Upper lobe of left lung (tissue), 4 donors: ENCODE results near the gene ARHGEF39.

Experiments
- CTCF ChIP-seq, 6 experiments: fragments of 450-650 bp in 4 of 6; fragments of 200-600 bp in 2 of 6; sonication (generic) in 2 of 6; IDR thresholded peaks; one replicate each; pipeline ENCODE4 v1.5.1; 2016 to 2019; ENCODE audit warnings: antibody characterized with exemption in 6 of 6
- EP300 ChIP-seq, 4 donors: sonication (generic); formaldehyde crosslinking; IDR thresholded peaks; one replicate each; pipeline ENCODE4 v1.5.1; 2017; ENCODE audit warnings: antibody characterized with exemption in 4 of 4, control low read depth in 2 of 4
- POLR2A ChIP-seq, 4 donors: fragments of 450-650 bp; IDR thresholded peaks; one replicate each; pipeline ENCODE4 v1.5.1; 2016 to 2017; ENCODE audit warnings: antibody characterized with exemption in 4 of 4, mild to moderate bottlenecking in 2 of 4
- POLR2AphosphoS5 ChIP-seq, 2 donors: sonication (generic); formaldehyde crosslinking; IDR thresholded peaks; one replicate each; pipeline ENCODE4 v1.5.1; 2017; ENCODE audit warnings: antibody characterized with exemption in 2 of 2

GRCh38 chr9:35690614-35691333, 25.8 kb upstream of the ARHGEF39 start:
- peak; percentile 31 to 52 for TF ChIP-seq POLR2AphosphoS5 (IDR thresholded peaks at IDR 0.05)
- no peak for TF ChIP-seq CTCF (IDR thresholded peaks at IDR 0.05)
- TF ChIP-seq POLR2A (IDR thresholded peaks at IDR 0.05) = peak in 1 of 4 donors; percentile 58
- TF ChIP-seq EP300 (IDR thresholded peaks at IDR 0.05) = no peak
